Fibroblast of skin of scalp (primary cell): ENCODE measurements around the gene ITGA4.

ENCODE experiments used
- DNase-seq: peaks from one replicate; pipeline ENCODE4 v3.0.0-alpha.2; 2013

The ITGA4 gene

DNA sequence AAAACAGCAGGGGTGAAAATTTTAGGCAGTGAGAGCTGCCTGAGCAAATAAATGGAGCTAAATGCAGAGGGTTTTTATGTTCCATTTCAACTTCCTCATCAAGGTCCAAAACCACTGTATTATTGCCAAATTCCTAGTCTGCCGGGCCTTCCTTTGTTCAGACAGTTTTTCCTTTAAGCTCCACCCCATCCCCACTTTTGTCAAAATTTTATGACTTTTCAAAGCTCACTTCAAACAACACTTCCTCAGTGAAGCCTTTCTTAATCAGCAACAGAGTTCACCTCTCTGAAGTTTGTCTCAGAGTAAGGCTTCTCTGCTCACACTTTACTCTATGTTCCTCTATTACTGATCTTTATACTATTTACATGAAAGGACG is 118.5 kb downstream of the ITGA4 start:
- no peak for DNase-seq

DNA sequence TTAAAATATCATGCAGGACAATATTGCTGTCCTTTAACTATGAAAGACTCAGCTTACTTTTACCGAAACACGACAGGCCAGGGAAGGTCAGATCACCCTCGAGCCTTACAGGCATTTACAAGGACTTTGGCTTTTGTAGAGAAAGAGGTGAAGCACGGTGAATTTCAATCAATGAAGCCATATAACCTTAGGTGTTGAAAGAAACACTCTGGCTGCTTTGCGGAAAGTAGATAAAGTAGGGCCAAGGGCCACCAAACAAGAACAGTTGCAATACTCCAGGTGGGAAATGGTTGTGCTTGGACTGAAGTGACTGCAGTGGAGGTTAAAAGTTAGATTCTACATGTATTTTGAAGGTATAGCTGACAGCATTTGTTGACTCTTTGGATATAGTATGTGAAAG is 119.2 kb downstream of the ITGA4 start:
- DNase-seq = no peak

DNA sequence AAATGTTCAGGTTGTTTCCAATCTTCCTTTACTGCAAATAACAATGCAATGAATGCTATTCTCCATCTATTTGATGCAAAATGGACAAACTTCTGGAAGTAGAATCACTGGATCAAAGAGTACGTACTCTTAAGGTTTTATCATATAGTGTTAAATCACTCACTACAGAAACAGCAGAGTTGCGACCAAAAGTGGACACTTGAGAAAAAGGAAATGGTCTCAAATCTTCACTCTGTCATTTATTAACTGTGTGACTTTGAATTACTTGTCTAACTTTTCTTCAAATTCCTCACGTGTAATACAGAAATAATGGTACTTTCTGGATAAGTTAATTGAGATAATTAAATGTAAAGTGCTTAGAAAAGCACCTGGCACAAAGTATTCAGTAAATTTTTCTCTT is 121.6 kb downstream of the ITGA4 start:
- DNase-seq = no peak

DNA sequence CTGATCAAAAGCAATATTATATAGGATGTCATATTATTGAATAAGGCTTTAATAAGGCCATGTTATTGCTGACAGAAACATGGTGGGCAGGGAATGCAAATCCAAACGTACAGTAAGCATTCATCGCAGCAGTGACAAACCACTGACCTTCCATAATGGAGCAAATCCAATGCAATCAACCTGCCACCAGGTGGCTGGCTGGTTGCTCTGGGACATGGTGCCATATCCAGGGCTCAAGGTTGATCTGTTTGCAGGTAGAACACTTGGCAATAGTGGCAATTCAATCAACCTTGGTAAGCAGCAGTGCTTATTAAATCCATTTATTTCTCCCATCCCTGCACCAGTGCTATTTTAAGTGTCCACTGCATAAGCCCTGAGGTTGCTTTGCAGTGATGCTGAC is 124.3 kb downstream of the ITGA4 start:
- no peak for DNase-seq

DNA sequence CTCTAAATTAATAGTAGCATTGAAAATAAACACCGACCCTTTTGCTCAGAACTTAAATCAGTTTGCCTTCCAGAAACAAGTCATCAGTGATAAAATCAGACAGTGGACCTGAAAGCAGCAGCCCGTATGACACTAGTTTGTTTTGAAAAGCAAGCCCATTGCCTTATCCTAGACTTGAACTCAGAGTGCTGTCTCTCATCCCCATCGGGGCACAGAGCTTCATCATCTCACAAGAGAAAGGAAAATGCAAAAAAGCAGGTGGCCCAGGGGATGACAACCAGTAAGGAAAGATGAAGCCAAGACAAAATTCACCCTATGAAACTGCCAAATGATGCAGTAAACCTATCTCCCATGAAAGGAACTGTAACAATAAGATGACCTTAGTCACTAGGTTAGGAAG is 128.5 kb downstream of the ITGA4 start:
- no peak for DNase-seq
